ENCODE data around the gene IL23A. TPM values are rescaled to one million over a fixed set of nuclear protein-coding genes. Genes with fewer than 3 reads are reported as not detected.
A peak's percentile ranks its signal among the peaks of the same experiment; 100 is the strongest.

Gene IL23A
- total and polyA plus RNA-seq, 2 experiments from 2014 or later, result 2.5 to 8.0 TPM

DNA sequence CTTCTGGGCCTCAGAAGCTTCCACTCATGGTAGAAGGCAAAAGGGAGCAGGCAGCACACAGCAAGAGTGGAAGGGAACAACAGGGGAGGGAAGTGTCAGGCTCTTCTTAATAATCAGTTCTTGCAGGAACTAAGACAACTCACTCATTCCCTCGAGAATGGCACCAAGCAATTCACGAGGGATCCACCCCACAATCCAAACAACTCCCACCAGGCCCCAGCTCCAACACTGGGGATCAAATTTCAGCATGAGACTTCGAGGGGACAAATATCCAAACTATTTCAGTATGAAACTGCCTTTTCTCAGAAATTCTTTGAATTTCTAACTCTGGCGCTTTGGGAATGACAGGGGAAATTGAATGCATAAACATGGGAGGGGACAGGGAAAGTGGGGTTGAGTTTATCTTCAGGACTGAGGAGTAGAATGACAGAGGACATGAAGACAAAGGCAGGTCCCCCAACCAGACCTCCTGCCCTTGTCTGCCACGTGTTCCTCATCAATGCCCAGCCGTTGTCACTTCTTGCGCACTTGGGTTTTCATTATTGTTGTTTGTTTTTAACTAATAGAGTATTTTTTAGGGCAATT lies 48.6 kb downstream of the IL23A start (continued):
- TF ChIP-seq, protein P1, sequence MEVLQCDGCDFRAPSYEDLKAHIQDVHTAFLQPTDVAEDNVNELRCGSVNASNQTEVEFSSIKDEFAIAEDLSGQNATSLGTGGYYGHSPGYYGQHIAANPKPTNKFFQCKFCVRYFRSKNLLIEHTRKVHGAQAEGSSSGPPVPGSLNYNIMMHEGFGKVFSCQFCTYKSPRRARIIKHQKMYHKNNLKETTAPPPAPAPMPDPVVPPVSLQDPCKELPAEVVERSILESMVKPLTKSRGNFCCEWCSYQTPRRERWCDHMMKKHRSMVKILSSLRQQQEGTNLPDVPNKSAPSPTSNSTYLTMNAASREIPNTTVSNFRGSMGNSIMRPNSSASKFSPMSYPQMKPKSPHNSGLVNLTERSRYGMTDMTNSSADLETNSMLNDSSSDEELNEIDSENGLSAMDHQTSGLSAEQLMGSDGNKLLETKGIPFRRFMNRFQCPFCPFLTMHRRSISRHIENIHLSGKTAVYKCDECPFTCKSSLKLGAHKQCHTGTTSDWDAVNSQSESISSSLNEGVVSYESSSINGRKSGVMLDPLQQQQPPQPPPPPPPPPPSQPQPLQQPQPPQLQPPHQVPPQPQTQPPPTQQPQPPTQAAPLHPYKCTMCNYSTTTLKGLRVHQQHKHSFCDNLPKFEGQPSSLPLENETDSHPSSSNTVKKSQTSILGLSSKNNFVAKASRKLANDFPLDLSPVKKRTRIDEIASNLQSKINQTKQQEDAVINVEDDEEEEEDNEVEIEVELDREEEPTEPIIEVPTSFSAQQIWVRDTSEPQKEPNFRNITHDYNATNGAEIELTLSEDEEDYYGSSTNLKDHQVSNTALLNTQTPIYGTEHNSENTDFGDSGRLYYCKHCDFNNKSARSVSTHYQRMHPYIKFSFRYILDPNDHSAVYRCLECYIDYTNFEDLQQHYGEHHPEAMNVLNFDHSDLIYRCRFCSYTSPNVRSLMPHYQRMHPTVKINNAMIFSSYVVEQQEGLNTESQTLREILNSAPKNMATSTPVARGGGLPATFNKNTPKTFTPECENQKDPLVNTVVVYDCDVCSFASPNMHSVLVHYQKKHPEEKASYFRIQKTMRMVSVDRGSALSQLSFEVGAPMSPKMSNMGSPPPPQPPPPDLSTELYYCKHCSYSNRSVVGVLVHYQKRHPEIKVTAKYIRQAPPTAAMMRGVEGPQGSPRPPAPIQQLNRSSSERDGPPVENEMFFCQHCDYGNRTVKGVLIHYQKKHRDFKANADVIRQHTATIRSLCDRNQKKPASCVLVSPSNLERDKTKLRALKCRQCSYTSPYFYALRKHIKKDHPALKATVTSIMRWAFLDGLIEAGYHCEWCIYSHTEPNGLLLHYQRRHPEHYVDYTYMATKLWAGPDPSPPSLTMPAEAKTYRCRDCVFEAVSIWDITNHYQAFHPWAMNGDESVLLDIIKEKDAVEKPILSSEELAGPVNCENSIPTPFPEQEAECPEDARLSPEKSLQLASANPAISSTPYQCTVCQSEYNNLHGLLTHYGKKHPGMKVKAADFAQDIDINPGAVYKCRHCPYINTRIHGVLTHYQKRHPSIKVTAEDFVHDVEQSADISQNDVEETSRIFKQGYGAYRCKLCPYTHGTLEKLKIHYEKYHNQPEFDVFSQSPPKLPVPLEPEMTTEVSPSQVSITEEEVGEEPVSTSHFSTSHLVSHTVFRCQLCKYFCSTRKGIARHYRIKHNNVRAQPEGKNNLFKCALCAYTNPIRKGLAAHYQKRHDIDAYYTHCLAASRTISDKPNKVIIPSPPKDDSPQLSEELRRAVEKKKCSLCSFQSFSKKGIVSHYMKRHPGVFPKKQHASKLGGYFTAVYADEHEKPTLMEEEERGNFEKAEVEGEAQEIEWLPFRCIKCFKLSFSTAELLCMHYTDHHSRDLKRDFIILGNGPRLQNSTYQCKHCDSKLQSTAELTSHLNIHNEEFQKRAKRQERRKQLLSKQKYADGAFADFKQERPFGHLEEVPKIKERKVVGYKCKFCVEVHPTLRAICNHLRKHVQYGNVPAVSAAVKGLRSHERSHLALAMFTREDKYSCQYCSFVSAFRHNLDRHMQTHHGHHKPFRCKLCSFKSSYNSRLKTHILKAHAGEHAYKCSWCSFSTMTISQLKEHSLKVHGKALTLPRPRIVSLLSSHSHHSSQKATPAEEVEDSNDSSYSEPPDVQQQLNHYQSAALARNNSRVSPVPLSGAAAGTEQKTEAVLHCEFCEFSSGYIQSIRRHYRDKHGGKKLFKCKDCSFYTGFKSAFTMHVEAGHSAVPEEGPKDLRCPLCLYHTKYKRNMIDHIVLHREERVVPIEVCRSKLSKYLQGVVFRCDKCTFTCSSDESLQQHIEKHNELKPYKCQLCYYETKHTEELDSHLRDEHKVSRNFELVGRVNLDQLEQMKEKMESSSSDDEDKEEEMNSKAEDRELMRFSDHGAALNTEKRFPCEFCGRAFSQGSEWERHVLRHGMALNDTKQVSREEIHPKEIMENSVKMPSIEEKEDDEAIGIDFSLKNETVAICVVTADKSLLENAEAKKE (CRISPR knock-in tag; IDR thresholded peaks at IDR 0.05), result no peak
- TF ChIP-seq ZNF331 (CRISPR knock-in tag; IDR thresholded peaks at IDR 0.05; ENCODE audit: low read depth) (no peak), POLR2AphosphoS5 (IDR thresholded peaks at IDR 0.05; ENCODE audit: low read depth) (no peak), CTCF (conservative IDR thresholded peaks at IDR 0.05; ENCODE audit: low read depth in 2 of 2) (no peak), ZNF114 (CRISPR knock-in tag; IDR thresholded peaks at IDR 0.05) (no peak)

DNA sequence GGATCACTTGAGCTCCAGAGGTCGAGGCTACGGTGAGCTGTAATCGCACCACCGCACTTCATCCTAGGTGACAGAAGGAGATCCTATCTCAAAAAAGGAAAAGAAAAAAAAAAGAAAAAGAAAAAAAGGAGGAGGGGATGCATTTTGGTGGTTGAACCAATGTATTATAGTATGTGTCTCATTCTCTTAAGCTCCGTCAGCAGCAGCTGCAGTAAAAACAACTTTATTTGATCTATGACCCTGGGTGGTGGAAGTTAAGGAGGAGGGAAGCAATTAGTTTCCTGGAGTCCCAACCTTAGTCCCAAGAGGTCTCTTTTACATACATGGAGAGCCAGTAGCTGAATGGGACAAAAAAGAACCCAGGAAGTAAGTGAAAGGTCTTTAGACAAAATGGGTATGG lies 50.7 kb downstream of the IL23A start:
- H3K27me3 Mint-ChIP-seq (ENCODE audit: insufficient read depth, low read depth, poor library complexity), result peaks cover 2% of the 10 kb centered on the region
- H3K79me2 ChIP-seq (replicated peaks; ENCODE audit: insufficient read depth), result no peaks in the 10 kb centered on the region
- H3K4me1 ChIP-seq (ENCODE audit: insufficient read depth), result peaks cover 4% of the 10 kb centered on the region; the same call in 1 of the 2 replicates
- no peaks in the 10 kb centered on the region for H3F3A ChIP-seq (replicated peaks; ENCODE audit: low read depth)
- ATAC-seq, result no peak
- no peaks in the 10 kb centered on the region for H3K36me3 Mint-ChIP-seq (ENCODE audit: low read depth)
- no peak overlapping the region for H3K27ac ChIP-seq (ENCODE audit: low read depth)
- H3K36me3 ChIP-seq (ENCODE audit: insufficient read depth), result no peaks in the 10 kb centered on the region
- DNase-seq (ENCODE audit: low spot score), result no peak
- no peak overlapping the region for H3K4me2 ChIP-seq
- no peak overlapping the region for H3K27ac Mint-ChIP-seq
- peak overlapping the region; percentile 52; the same call in 1 of the 2 replicates for H2AFZ ChIP-seq
- H3K4me3 ChIP-seq, result no peak overlapping the region
- H3K9me2 ChIP-seq (ENCODE audit: insufficient read depth), result peaks cover 2% of the 10 kb centered on the region; the same call in 1 of the 2 replicates
- no peak overlapping the region for H3K4me3 Mint-ChIP-seq
- peaks cover 7% of the 10 kb centered on the region; the same call in 2 of the 3 replicates for H3K4me1 Mint-ChIP-seq
- peaks cover 3% of the 10 kb centered on the region; the same call in 2 of the 3 replicates for H3K9me3 Mint-ChIP-seq
- no peaks in the 10 kb centered on the region for H3K27me3 ChIP-seq (ENCODE audit: insufficient read depth)
- no peaks in the 10 kb centered on the region for H4K20me1 ChIP-seq (replicated peaks; ENCODE audit: insufficient read depth)
- TF ChIP-seq, protein P1 (CRISPR knock-in tag; IDR thresholded peaks at IDR 0.05), result no peak
